Smooth muscle cell of the brain vasculature (primary cell): Measurements from ENCODE around the gene FZD4.

Source experiments
- DNase-seq: peaks from one replicate; pipeline ENCODE4 v3.0.0-alpha.2; 2012; ENCODE audit warnings: low read depth, low spot score

The FZD4 gene

GRCh38 chr11:86912238-86912637 is 43.0 kb downstream of the FZD4 start:
- DNase-seq = no peak

DNA sequence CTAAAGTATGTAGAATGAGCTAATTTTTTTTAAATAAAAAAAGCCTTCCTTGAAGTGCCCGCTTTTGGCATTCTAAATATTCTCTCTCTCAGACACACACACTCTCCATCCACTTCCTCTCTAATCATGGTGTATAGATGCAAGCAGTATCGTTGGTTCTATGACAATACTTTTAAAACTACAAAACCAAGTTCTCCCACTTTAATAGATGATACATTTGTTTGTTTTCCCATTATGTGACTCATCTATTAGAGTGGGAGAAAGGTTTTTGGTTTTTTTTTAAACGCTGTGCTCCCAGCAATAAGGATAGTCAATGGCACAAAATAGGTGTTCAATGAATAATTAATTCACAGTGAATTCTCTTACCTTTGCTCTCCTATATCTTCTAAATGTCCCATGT is 44.6 kb downstream of the FZD4 start:
- no peak for DNase-seq

DNA sequence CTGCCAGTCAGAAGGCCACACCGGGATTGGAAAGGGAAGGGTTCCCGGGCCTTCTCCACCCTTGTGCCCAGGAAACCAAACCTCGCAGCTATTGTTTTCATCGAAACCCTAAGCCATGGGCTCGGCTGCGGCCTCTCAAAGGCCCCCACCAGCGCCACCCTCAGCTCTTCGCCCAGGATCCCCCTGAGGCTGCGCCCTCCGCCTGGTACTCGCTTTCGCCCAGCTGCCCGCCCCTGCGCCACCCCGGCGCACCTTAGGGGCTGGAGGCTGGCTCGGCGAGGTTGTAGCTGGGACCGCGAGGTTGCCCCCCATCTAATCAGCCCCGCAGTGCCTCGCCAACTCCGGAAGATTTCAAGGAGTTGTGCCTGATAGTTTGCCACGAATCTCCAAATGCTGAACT is 49.0 kb downstream of the FZD4 start:
- no peak for DNase-seq

DNA sequence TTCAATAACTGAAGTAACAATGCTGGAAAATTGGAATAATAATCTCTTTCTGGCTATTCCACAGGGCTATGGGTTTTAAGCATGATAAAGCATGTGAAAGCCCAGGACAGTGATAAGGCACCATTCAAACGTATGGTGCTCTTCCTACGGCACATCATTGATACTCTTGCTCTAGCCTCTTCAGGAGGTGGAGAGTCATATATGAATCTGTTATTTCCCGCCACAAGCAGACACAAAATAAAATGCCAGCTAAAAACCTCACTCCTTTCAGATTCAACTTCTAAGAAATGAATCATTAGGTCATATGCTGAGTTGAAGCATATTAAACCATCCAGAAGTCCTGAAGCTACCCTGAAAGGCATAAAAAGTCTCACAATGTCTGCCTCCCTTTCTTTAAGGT is 49.9 kb downstream of the FZD4 start:
- DNase-seq = no peak

- DNase-seq = no peak
Measured at GRCh38 chr11:86904001-86904400, 51.2 kb downstream of the FZD4 start.

- no peak for DNase-seq
Measured at GRCh38 chr11:86902345-86902744, 52.9 kb downstream of the FZD4 start.

DNA sequence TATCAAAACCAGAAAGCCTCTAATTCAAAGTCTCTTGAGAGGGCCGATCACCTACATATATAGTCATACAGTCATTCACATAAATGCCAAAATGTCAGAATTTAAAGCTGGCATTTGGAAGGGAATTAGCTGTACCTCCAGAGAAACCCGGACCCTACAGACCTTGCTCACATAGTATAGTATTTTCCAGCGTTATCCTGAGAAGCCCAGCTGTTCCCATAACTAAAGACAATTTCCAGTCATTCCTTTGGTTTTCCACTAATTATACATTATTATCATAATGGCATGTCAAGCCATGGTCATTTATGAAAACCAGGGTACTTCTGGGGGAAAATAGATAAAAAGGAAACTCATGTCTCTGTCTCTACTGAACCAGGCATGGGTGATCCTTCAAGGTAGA is 53.6 kb downstream of the FZD4 start:
- no peak for DNase-seq

DNA sequence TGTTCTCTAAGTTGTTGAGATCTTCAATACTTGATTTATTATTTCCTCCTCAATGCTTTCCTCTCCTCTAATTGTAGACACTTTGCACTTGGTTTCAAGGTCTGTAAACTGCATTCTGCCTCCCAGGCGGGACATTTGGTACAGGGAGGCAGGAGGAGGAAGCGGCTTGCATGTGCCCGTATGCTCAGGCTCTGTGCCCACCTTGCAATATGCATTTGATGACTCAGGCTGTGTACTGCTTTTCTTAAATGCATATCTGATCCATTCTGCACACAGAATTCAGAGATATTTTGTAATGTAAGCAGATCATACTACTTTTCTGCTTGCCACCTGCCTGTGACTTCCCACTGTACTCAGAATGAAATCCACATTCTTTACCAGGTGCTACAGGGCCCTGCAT is 55.0 kb downstream of the FZD4 start:
- no peak for DNase-seq

- no peak for DNase-seq
Measured at GRCh38 chr11:86898689-86899088, 56.5 kb downstream of the FZD4 start.

GRCh38 chr11:86896441-86896841 is 58.8 kb downstream of the FZD4 start:
- DNase-seq = no peak
